Testis (tissue), 2 donors: ENCODE data around the gene STK33.

Source experiments
- CTCF ChIP-seq, 3 experiments: fragments of 450-650 bp in 2 of 3; fragments of 200-600 bp in 1 of 3; sonication (generic) in 1 of 3; IDR thresholded peaks; one replicate each; pipeline ENCODE4 v1.5.1; 2016 to 2019; ENCODE audit warnings: antibody characterized with exemption in 3 of 3, mild to moderate bottlenecking in 2 of 3, moderate library complexity in 1 of 3
- POLR2A ChIP-seq: fragments of 450-650 bp; IDR thresholded peaks from one replicate; pipeline ENCODE4 v1.6.1; 2017; ENCODE audit warnings: antibody characterized with exemption, mild to moderate bottlenecking, moderate library complexity

GRCh38 chr11:8561461-8561860, 32.6 kb downstream of the STK33 start:
- TF ChIP-seq CTCF (IDR thresholded peaks at IDR 0.05) (no peak), POLR2A (no peak)
